ENCODE data around the gene ADAM10. TPM values are rescaled to one million over a fixed set of nuclear protein-coding genes. Genes with fewer than 3 reads are reported as not detected.

The ADAM10 gene
- total RNA-seq, 3 donors from 2014 or later, result 53.8 to 113 (median 78.3) TPM

DNA sequence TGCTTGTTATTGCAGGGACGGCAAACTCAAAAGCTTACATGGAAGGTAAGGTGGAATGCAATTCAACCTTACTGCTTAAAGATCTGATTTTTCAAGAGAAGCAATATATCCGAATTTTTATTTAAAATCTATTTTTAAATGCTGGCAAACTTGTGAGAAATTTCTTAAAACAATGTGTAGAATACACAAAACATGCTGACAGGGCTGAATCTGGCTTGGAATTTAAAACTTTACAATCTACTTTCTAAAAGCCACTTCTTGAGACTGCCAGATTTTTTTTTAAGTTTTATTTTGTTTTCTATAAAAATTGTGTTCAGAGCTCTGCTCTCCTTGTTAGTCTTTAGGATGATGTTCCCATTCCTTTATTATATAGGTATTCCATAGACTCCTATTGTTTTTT, 146.7 kb downstream of the ADAM10 start:
- TF ChIP-seq POLR2A (IDR thresholded peaks at IDR 0.05) (no peak), POLR2AphosphoS5 (IDR thresholded peaks at IDR 0.05) (no peak)
- TF ChIP-seq, protein P1, sequence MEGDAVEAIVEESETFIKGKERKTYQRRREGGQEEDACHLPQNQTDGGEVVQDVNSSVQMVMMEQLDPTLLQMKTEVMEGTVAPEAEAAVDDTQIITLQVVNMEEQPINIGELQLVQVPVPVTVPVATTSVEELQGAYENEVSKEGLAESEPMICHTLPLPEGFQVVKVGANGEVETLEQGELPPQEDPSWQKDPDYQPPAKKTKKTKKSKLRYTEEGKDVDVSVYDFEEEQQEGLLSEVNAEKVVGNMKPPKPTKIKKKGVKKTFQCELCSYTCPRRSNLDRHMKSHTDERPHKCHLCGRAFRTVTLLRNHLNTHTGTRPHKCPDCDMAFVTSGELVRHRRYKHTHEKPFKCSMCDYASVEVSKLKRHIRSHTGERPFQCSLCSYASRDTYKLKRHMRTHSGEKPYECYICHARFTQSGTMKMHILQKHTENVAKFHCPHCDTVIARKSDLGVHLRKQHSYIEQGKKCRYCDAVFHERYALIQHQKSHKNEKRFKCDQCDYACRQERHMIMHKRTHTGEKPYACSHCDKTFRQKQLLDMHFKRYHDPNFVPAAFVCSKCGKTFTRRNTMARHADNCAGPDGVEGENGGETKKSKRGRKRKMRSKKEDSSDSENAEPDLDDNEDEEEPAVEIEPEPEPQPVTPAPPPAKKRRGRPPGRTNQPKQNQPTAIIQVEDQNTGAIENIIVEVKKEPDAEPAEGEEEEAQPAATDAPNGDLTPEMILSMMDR (IDR thresholded peaks at IDR 0.05), result no peak
- H3K27ac ChIP-seq, result no peak overlapping the region

DNA sequence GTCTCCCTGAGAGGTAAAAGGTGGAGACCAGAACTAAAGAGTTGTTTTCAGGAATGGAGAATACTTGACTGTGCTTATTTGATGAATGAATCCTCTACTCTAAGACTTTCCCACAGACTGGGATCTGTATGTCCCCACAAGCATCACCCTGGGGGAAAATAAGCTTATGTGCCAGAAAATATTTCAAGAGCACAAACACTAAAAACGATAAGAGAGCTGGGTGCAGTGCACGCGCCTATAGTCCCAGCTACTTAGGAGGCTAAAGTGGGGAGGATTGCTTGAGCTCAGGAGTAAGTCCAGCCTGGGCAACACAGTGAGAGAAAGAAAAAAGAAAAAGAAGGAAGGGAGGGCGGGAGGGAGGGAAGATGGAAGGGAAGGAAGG, 150.7 kb downstream of the ADAM10 start:
- no peak overlapping the region for H3K27ac ChIP-seq
- intact Hi-C loops (cut with DNase I; ENCODE audit: low total_unique reads), result no loop called here
- no peaks in the 10 kb centered on the region for H3K9me3 ChIP-seq
- H3K27me3 ChIP-seq, result no peaks in the 10 kb centered on the region
- no peak for TF ChIP-seq POLR2AphosphoS5 (IDR thresholded peaks at IDR 0.05)
- TF ChIP-seq, protein P1 (IDR thresholded peaks at IDR 0.05), result no peak
- TF ChIP-seq POLR2A (IDR thresholded peaks at IDR 0.05), result no peak
- H3K4me3 ChIP-seq, result no peak overlapping the region
- H3K36me3 ChIP-seq, result no peaks in the 10 kb centered on the region
- no peak for DNase-seq (ENCODE audit: low spot score in 2 of 2)
- no peaks in the 10 kb centered on the region for H3K4me1 ChIP-seq

More for the DNA sequence above, 146.7 kb downstream of the ADAM10 start:
- no peaks in the 10 kb centered on the region for H3K36me3 ChIP-seq
- no peak for DNase-seq (ENCODE audit: low spot score in 2 of 2)
- no peaks in the 10 kb centered on the region for H3K4me1 ChIP-seq
- no peaks in the 10 kb centered on the region for H3K27me3 ChIP-seq
- no peak overlapping the region for H3K4me3 ChIP-seq
- intact Hi-C loops (cut with DNase I; ENCODE audit: low total_unique reads), result no loop called here
- no peaks in the 10 kb centered on the region for H3K9me3 ChIP-seq

- H3K4me3 ChIP-seq, result no peak overlapping the region
- H3K36me3 ChIP-seq, result no peaks in the 10 kb centered on the region
- no peak overlapping the region for H3K27ac ChIP-seq
- no peaks in the 10 kb centered on the region for H3K27me3 ChIP-seq
- TF ChIP-seq POLR2A (IDR thresholded peaks at IDR 0.05) (no peak), POLR2AphosphoS5 (IDR thresholded peaks at IDR 0.05) (no peak)
- TF ChIP-seq, protein P1 (IDR thresholded peaks at IDR 0.05), result no peak
- DNase-seq (ENCODE audit: low spot score in 2 of 2), result no peak
- H3K9me3 ChIP-seq, result no peaks in the 10 kb centered on the region
- intact Hi-C loops (cut with DNase I; ENCODE audit: low total_unique reads), result no loop called here
- no peaks in the 10 kb centered on the region for H3K4me1 ChIP-seq
Observed at GRCh38 chr15:58597943-58598828, 151.3 kb downstream of the ADAM10 start.

- Histone ChIP-seq H3K4me3 (no peak overlapping the region), H3K27me3 (no peaks in the 10 kb centered on the region), H3K4me1 (no peaks in the 10 kb centered on the region), H3K36me3 (no peaks in the 10 kb centered on the region), H3K27ac (no peak overlapping the region), H3K9me3 (no peaks in the 10 kb centered on the region)
- intact Hi-C loops (cut with DNase I; ENCODE audit: low total_unique reads), result no loop called here
- TF ChIP-seq, protein P1 (IDR thresholded peaks at IDR 0.05), result no peak
- no peak for TF ChIP-seq POLR2AphosphoS5 (IDR thresholded peaks at IDR 0.05)
- no peak for TF ChIP-seq POLR2A (IDR thresholded peaks at IDR 0.05)
- no peak for DNase-seq (ENCODE audit: low spot score in 2 of 2)
Observed at GRCh38 chr15:58595516-58596263, 153.8 kb downstream of the ADAM10 start.

DNA sequence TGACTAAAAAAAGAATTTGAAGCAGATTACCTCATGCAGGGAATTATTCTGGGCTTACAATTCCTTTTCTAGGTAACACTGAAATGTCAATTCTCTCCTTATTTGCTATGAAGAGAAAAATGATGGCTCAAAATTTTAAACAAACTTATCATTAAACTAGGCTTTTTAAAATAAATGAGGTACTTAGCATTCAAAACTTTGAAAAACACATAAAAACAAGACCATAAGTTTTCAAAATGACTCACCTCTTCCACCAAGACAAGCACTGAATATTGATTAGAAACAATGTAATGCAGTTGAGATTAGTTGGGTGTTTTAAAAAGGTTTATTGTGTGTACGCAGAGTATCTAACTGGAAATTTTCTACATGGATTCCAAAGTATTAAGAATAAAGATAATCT, 154.6 kb downstream of the ADAM10 start:
- no peak for DNase-seq (ENCODE audit: low spot score in 2 of 2)
- intact Hi-C loops (cut with DNase I; ENCODE audit: low total_unique reads), result no loop called here
- no peaks in the 10 kb centered on the region for H3K27me3 ChIP-seq

More for the DNA sequence above, 154.6 kb downstream of the ADAM10 start:
- H3K36me3 ChIP-seq, result no peaks in the 10 kb centered on the region
- H3K9me3 ChIP-seq, result no peaks in the 10 kb centered on the region
- no peak overlapping the region for H3K27ac ChIP-seq
- H3K4me3 ChIP-seq, result no peak overlapping the region
- TF ChIP-seq, protein P1 (IDR thresholded peaks at IDR 0.05), result no peak
- no peak for TF ChIP-seq POLR2A (IDR thresholded peaks at IDR 0.05)
- TF ChIP-seq POLR2AphosphoS5 (IDR thresholded peaks at IDR 0.05), result no peak
- no peaks in the 10 kb centered on the region for H3K4me1 ChIP-seq

Data from breast epithelium (tissue), 4 donors.